ENCODE results near the gene MPC2. TPM values are rescaled to one million over a fixed set of nuclear protein-coding genes. Genes with fewer than 3 reads are reported as not detected.

Gene MPC2
- total RNA-seq = 100 to 1,000 TPM; 112 to 207 (median 181) TPM
- 100 to 1,000 TPM in 2 of 3 donors, 10 to 100 TPM in 1; 94.0 to 153 (median 122) TPM for polyA plus RNA-seq
- long read RNA-seq, donor 1, transcript MPC2-202 (5 exons, 2,177 nt) = major isoform, 68 of 74 reads
- long read RNA-seq, donor 1, partial matches to known transcripts = 2 of 74 reads
- long read RNA-seq, donor 1, other reads (novel, unspliced or antisense) = 4 of 74 reads
- long read RNA-seq, donor 2, transcript MPC2-202 (5 exons, 2,177 nt) = major isoform, 111 of 119 reads
- long read RNA-seq, donor 2, partial matches to known transcripts = 1 of 119 reads
- long read RNA-seq, donor 2, other reads (novel, unspliced or antisense) = 7 of 119 reads

GRCh38 chr1:167936930-167937708 lies at the start of gene MPC2:
Gene MPC2, minus strand, starts transcription at chr1:167937072. Its CDS starts 1,231 bp downstream, at chr1:167935841.
- Histone ChIP-seq H3K4me3 (peak within 1 kb of the TSS; percentile 84), H3K9me3 (no peaks in the 10 kb centered on the region), H3K27ac (peak within 1 kb of the TSS; percentile 96), H3K27me3 (ENCODE audit: insufficient read depth in 3 of 3, low read length in 2 of 3) (no peaks in the 10 kb centered on the region), H3K4me1 (peaks cover 39% of the 10 kb centered on the region), H3K36me3 (ENCODE audit: insufficient read depth in 1 of 2, low read depth in 1 of 2) (no peaks in the 10 kb centered on the region)
- TF ChIP-seq CTCF (IDR thresholded peaks at IDR 0.05) = no peak
- 0 to 1% (median 0%) methylated on average over 50 to 51 of the region's 51 CpGs for WGBS, 3 donors
- intact Hi-C loops (cut with DNase I) = loop anchor here (5.0 to 10.0 kb wide), 3 partner anchors 108 to 222 kb away; no protein-coding TSS in a partner anchor
- ATAC-seq (peak; percentile 15 to 52 (median 39)), DNase-seq (peak; percentile 67 to 83)

GRCh38 chr1:167984886-167985489 lies 48.1 kb upstream of the MPC2 start:
- Histone ChIP-seq H3K27me3 (ENCODE audit: insufficient read depth in 3 of 3, low read length in 2 of 3) (no peaks in the 10 kb centered on the region), H3K36me3 (ENCODE audit: insufficient read depth in 1 of 2, low read depth in 1 of 2) (peaks cover 0 to 25% of the 10 kb centered on the region in 2 donors), H3K9me3 (no peaks in the 10 kb centered on the region), H3K4me1 (peaks cover 22% of the 10 kb centered on the region), H3K4me3 (no peak overlapping the region), H3K27ac (no peak overlapping the region)
- intact Hi-C loops (cut with DNase I) = no loop called here
- 79 to 82% (median 81%) methylated on average over 8 of the region's 8 CpGs for WGBS, 3 donors
- TF ChIP-seq CTCF (IDR thresholded peaks at IDR 0.05) = no peak
- ATAC-seq (peak in 1 of 4 donors; percentile 26), DNase-seq (no peak)

DNA sequence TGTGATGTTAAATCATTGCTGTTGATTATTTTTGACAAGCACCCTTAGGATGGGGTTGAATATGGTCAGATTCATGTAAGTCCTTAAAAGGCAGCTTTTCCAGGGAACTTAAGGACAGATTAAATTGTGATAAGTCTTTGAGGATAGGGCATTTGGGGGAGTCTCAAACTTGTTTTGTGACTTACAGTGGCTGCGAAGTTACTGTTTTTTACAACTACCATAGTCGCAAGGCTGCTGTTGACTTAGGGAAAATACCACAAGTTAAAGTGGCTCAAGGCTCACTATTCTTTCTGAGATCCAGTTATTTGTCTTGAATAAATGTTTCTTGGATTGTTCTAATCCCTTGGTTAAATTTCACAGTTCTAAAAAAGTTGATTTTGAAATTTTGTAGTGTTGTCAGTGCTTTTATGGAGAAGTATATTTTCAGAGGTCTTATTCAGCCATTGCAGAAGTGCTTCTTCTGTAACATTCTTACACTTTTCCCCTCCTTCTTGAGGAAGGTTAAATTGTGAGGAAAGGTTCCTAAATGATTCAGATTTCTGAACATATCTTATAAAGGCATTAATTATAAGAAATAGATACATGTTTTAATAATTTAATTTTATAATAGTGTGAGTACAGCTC lies 47.0 kb upstream of the MPC2 start:
- intact Hi-C loops (cut with DNase I) = no loop called here
- ATAC-seq (no peak), DNase-seq (no peak)
- no peak for TF ChIP-seq CTCF (IDR thresholded peaks at IDR 0.05)
- Histone ChIP-seq H3K4me3 (no peak overlapping the region), H3K4me1 (peaks cover 22% of the 10 kb centered on the region), H3K36me3 (ENCODE audit: insufficient read depth in 1 of 2, low read depth in 1 of 2) (peaks cover 0 to 31% of the 10 kb centered on the region in 2 donors), H3K27me3 (ENCODE audit: insufficient read depth in 3 of 3, low read length in 2 of 3) (no peaks in the 10 kb centered on the region), H3K27ac (no peak overlapping the region), H3K9me3 (no peaks in the 10 kb centered on the region)
- WGBS, 3 donors = 97 to 98% (median 98%) methylated on average over 2 of the region's 2 CpGs

GRCh38 chr1:167981933-167982332 lies 45.1 kb upstream of the MPC2 start:
- ATAC-seq (no peak), DNase-seq (no peak)
- no peak for TF ChIP-seq CTCF (IDR thresholded peaks at IDR 0.05)
- peaks cover 22% of the 10 kb centered on the region for H3K4me1 ChIP-seq
- 95 to 98% (median 96%) methylated on average over 9 of the region's 9 CpGs for WGBS, 3 donors
- no peak overlapping the region for H3K4me3 ChIP-seq
- no peaks in the 10 kb centered on the region for H3K9me3 ChIP-seq
- no peak overlapping the region for H3K27ac ChIP-seq
- peaks cover 0 to 34% of the 10 kb centered on the region in 2 donors for H3K36me3 ChIP-seq (ENCODE audit: insufficient read depth in 1 of 2, low read depth in 1 of 2)
- intact Hi-C loops (cut with DNase I) = no loop called here
- no peaks in the 10 kb centered on the region for H3K27me3 ChIP-seq (ENCODE audit: insufficient read depth in 3 of 3, low read length in 2 of 3)

Data from psoas muscle (tissue), 8 donors.